A549 (cell line): ENCODE measurements around the gene TEX101.

Source experiments
- CBX8 ChIP-seq: fragments of 200-600 bp; sonication (generic); IDR thresholded peaks from 2 replicates; pipeline ENCODE4 v1.6.1; 2016
- POLR2A ChIP-seq: IDR thresholded peaks from 2 replicates; pipeline ENCODE4 v1.6.1; 2012; ENCODE audit warnings: mild to moderate bottlenecking, low read length

DNA sequence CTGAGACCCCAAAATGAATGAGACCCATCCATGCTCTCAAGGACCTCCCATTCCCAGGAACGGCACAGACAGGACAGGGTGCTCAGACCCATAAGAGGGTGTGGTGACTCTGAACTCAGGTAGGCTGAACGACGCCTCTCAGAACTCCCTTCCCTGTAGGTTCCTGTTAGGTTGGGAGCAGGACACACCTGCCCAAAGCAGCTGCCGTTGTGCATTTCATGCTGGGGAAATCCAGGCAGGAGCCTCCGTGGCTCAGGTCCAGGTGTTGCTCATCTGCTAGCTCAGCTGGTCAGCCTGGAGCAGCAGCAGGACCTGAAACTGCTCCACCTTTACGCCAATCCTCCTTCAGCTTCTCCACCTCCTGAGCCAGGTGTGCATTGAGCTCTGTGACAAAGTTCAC, 19.1 kb upstream of the TEX101 start:
- TF ChIP-seq POLR2A (no peak), CBX8 (no peak)
